ENCODE results near the gene APH1B. TPM values are rescaled to one million over a fixed set of nuclear protein-coding genes. Genes with fewer than 3 reads are reported as not detected.

Gene APH1B
- total and polyA plus RNA-seq, 9 of the 15 experiments (the other 6 are each of a cell fraction or from before 2014, with no cell fraction given): 5.1 to 9.7 (median 7.0) TPM

- Histone ChIP-seq H3K79me2 (ENCODE audit: control insufficient read depth, insufficient read depth, low read length) (no peaks in the 10 kb centered on the region), H3K9me3 (replicated peaks; ENCODE audit: control insufficient read depth, insufficient read depth, low read depth, low read length) (no peaks in the 10 kb centered on the region), H3K36me3 (ENCODE audit: control insufficient read depth, insufficient read depth, low read length) (no peaks in the 10 kb centered on the region), H2AFZ (ENCODE audit: low read depth, low read length) (no peak overlapping the region), H3K4me3 (no peak overlapping the region), H4K20me1 (replicated peaks; ENCODE audit: control insufficient read depth, insufficient read depth, low read length) (no peaks in the 10 kb centered on the region), H3K9ac (ENCODE audit: insufficient read depth in 1 of 2, low read depth in 2 of 2, low read length in 2 of 2) (no peak overlapping the region), H3K27ac (ENCODE audit: extremely low read depth, low read depth, low read length) (no peak overlapping the region), H3K4me1 (replicated peaks in 1 of 2; ENCODE audit: control insufficient read depth in 2 of 2, insufficient read depth in 2 of 2, low read length in 2 of 2) (peaks cover 0 to 7% of the 10 kb centered on the region in 2 experiments; a peak in 2 of 5 replicates), H3K4me2 (ENCODE audit: insufficient read depth, low read length) (no peak overlapping the region), H3K27me3 (ENCODE audit: control insufficient read depth in 2 of 2, insufficient read depth in 2 of 2, low read length in 2 of 2) (no peaks in the 10 kb centered on the region), H3K9me1 (ENCODE audit: control insufficient read depth, insufficient read depth, low read length) (no peaks in the 10 kb centered on the region)
- intact Hi-C loops (cut with micrococcal nuclease) (no loop called here), in situ Hi-C loops (cut with MboI) (no loop called here)
- whole genome bisulfite sequencing (ENCODE audit: insufficient coverage, low coverage, missing lambda C conversion rate): 27% methylated on average over 8 of the region's 8 CpGs
- FAIRE-seq (no peak), ATAC-seq (no peak), DNase-seq (ENCODE audit: extremely low read depth in 1 of 4, low spot score in 3 of 4) (no peak)
- no TSS peak for BruUV-seq (replicated peaks)
- CTCF ChIA-PET (ENCODE audit: low intra/inter-chr PET ratio): no interaction called here
- POLR2A ChIA-PET: interaction anchor here (1.6 kb wide), 1 partner anchor 9 kb away, joined by 8 read pairs; no protein-coding TSS in a partner anchor
- no peak for TF ChIP-seq TAF1 (IDR thresholded peaks at IDR 0.05; ENCODE audit: control insufficient read depth, extremely low read depth, insufficient read depth, low read length, severe bottlenecking)
- no peak for TF ChIP-seq RREB1 (CRISPR knock-in tag; IDR thresholded peaks at IDR 0.05)
- no peak for TF ChIP-seq ZNF766 (CRISPR knock-in tag; conservative IDR thresholded peaks at IDR 0.05)
- no peak for TF ChIP-seq MBD2 (IDR thresholded peaks at IDR 0.05; ENCODE audit: borderline replicate concordance, low read depth)
- no peak for TF ChIP-seq ATF7 (IDR thresholded peaks at IDR 0.05)
- no peak for TF ChIP-seq ZNF133 (CRISPR knock-in tag; IDR thresholded peaks at IDR 0.05)
- no peak for TF ChIP-seq ADNP (tag; IDR thresholded peaks at IDR 0.05)
- TF ChIP-seq E2F3 (CRISPR knock-in tag; IDR thresholded peaks at IDR 0.05): no peak
- TF ChIP-seq ARID3B (CRISPR knock-in tag; IDR thresholded peaks at IDR 0.05; ENCODE audit: borderline replicate concordance): no peak
- no peak for TF ChIP-seq STAT5A (IDR thresholded peaks at IDR 0.05; ENCODE audit: borderline replicate concordance, low read length)
- no peak for TF ChIP-seq LEF1 (IDR thresholded peaks at IDR 0.05)
- TF ChIP-seq ZNF764 (CRISPR knock-in tag; IDR thresholded peaks at IDR 0.05; ENCODE audit: low read depth): no peak
- TF ChIP-seq EWSR1 (IDR thresholded peaks at IDR 0.05; ENCODE audit: borderline replicate concordance, low read depth, partially characterized antibody): no peak
- TF ChIP-seq PRMT5 (CRISPR knock-in tag; IDR thresholded peaks at IDR 0.05): no peak
- no peak for TF ChIP-seq HBP1 (CRISPR knock-in tag; IDR thresholded peaks at IDR 0.05)
- no peak for TF ChIP-seq EZH2 (IDR thresholded peaks at IDR 0.05; ENCODE audit: borderline replicate concordance, low read depth, low read length)
Measured at GRCh38 chr15:63353261-63353660, 75.9 kb downstream of the APH1B start.
